Stimulated activated memory B cell treated with anti-CD40 and anti-IgM and Interleukin-4, amounts not matched to agents 10 μg/mL and 1 μg/mL and 100 μg/mL, for 72 hours (primary cell): ENCODE data around the gene ATP6V0A4.
A peak's percentile ranks its signal among the peaks of the same experiment; 100 is the strongest.

Experiments used
- ATAC-seq: fragments of 150-1000 bp; cut with Tn5 transposase; 2 replicates; pipeline ENCODE4 v1.10.0; 2021
- H3K27ac Mint-ChIP-seq: one replicate; pipeline ENCODE4 v1.8.0; 2022; ENCODE audit warnings: mild to moderate bottlenecking, mixed read lengths
- H3K27me3 Mint-ChIP-seq: one replicate; pipeline ENCODE4 v1.8.0; 2022; ENCODE audit warnings: mixed read lengths
- H3K36me3 Mint-ChIP-seq: one replicate; pipeline ENCODE4 v1.8.0; 2022; ENCODE audit warnings: mixed read lengths
- H3K4me1 Mint-ChIP-seq: one replicate; pipeline ENCODE4 v1.8.0; 2022; ENCODE audit warnings: mixed read lengths
- H3K4me3 Mint-ChIP-seq: one replicate; pipeline ENCODE4 v1.8.0; 2022; ENCODE audit warnings: mild to moderate bottlenecking, moderate library complexity, mixed read lengths
- H3K9me3 Mint-ChIP-seq: one replicate; pipeline ENCODE4 v1.8.0; 2022; ENCODE audit warnings: mixed read lengths

The ATP6V0A4 gene

GRCh38 chr7:138797715-138798320 lies at the start of gene ATP6V0A4, which contains the start of gene TMEM213:
Gene ATP6V0A4 (minus strand): TSS chr7:138798196. CDS start chr7:138771247, 26,949 bp downstream.
Gene TMEM213 (plus strand): TSS chr7:138797994. CDS start chr7:138798105, 111 bp downstream.
- ATAC-seq = no peak

DNA sequence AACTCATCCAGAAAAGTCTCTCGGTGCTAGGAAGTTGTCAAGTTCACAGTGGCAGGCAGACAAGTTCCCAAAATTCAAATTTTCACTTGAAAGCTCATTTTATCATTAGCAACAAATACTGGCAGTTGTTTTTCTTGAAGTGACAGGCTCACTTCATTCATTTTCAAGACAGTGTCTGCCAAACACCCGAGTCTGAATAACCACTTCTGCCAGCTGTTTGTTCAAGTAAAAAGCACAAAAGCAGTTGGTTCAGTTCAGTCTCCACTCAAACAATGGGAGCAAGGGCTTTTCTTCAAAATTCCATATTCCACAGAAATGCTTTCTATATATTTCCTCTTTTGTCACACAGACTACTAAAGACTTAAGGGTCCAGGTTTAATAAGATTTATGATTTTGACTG lies 47.7 kb upstream of the ATP6V0A4 start:
- Mint-ChIP-seq H3K27ac (no peak overlapping the region), H3K27me3 (peaks cover 3% of the 10 kb centered on the region), H3K36me3 (peaks cover 5% of the 10 kb centered on the region), H3K4me3 (no peak overlapping the region), H3K9me3 (peaks cover 3% of the 10 kb centered on the region), H3K4me1 (no peaks in the 10 kb centered on the region)
- ATAC-seq = no peak

More at GRCh38 chr7:138797715-138798320, at the start of gene ATP6V0A4, which contains the start of gene TMEM213:
- H3K27ac Mint-ChIP-seq = no peak within 1 kb of the TSS
- no peaks in the 10 kb centered on the region for H3K4me1 Mint-ChIP-seq
- H3K36me3 Mint-ChIP-seq = no peaks in the 10 kb centered on the region
- no peaks in the 10 kb centered on the region for H3K9me3 Mint-ChIP-seq
- no peak within 1 kb of the TSS for H3K4me3 Mint-ChIP-seq
- H3K27me3 Mint-ChIP-seq = peaks cover 8% of the 10 kb centered on the region

DNA sequence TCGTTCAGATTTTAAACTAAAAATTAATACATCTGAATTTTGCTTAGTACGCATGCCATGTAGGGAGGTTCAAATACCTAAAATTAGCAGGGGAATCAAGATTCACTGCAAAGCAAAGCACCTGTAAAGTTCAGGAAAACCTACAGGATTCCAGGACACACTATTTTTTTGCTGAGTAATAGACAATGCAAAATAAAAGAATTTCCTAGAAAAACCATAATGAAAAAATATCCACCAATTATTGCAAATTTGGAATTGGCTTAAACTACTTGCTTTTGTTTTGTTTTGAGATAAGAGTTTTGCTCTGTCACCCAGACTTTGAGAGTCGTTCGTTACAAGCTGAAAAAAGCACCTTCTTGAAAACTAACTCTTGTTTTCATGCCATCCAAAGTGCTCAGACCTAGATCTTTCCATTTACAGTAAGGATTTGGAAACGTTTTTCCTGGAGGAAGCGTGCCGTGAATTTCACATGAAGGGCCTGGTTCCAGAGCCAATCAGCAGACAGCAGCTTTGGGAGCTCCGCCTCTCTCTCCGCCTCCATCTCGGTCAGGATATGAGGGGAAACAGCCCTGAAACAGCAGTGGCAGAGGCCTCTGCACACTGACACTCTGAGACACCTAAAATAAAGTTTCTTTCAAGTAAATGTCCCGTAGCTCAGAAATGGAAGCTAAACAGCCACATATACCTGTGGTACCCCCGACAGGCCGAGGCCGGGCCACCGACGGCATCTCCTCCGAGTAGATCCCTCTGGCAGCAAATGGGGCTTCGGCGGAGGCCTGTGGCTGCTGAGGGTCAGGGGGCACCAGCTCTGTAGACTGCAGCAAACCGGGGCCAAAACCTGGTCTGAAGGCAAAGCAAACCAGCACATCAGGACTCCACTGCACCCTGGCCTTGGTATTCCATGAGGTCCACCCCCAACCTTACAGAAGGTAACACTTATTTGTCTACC lies 45.9 kb upstream of the ATP6V0A4 start:
- Mint-ChIP-seq H3K4me1 (no peaks in the 10 kb centered on the region), H3K27me3 (peaks cover 14% of the 10 kb centered on the region), H3K9me3 (no peaks in the 10 kb centered on the region), H3K36me3 (no peaks in the 10 kb centered on the region), H3K27ac (no peak overlapping the region), H3K4me3 (no peak overlapping the region)
- ATAC-seq = no peak

- H3K4me3 Mint-ChIP-seq = no peak overlapping the region
- no peaks in the 10 kb centered on the region for H3K4me1 Mint-ChIP-seq
- H3K27ac Mint-ChIP-seq = no peak overlapping the region
- H3K9me3 Mint-ChIP-seq = no peaks in the 10 kb centered on the region
- ATAC-seq = no peak
- no peaks in the 10 kb centered on the region for H3K36me3 Mint-ChIP-seq
- peaks cover 14% of the 10 kb centered on the region for H3K27me3 Mint-ChIP-seq
These were observed 44.1 kb upstream of the ATP6V0A4 start for GRCh38 chr7:138842111-138842510.

- no peak for ATAC-seq
- Mint-ChIP-seq H3K4me3 (no peak overlapping the region), H3K36me3 (no peaks in the 10 kb centered on the region), H3K9me3 (no peaks in the 10 kb centered on the region), H3K4me1 (no peaks in the 10 kb centered on the region), H3K27me3 (peaks cover 32% of the 10 kb centered on the region), H3K27ac (no peak overlapping the region)
These were observed 40.2 kb upstream of the ATP6V0A4 start for GRCh38 chr7:138838166-138838565.

DNA sequence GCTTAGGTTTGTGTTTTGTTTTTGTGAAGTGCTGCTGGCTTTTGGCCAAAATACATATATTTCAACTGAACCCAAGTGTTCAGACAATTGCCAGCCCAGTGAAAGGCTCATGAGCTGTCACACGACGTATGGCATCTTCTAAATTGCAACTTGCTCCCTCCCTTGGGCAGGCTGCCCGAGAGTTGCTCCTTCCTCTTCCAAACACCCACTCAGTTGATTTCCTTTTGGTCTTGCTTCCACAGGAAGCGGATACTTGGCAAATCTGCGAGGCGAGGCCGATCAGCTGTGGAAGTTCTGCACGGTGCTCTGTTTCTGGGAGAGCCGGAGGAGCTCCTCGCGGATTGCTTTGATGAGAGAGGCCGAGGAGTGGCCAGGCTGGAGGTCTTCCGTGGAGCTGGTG lies 39.6 kb upstream of the ATP6V0A4 start:
- H3K9me3 Mint-ChIP-seq = no peaks in the 10 kb centered on the region
- peaks cover 32% of the 10 kb centered on the region for H3K27me3 Mint-ChIP-seq
- H3K27ac Mint-ChIP-seq = no peak overlapping the region
- no peaks in the 10 kb centered on the region for H3K4me1 Mint-ChIP-seq
- no peaks in the 10 kb centered on the region for H3K36me3 Mint-ChIP-seq
- ATAC-seq = no peak
- no peak overlapping the region for H3K4me3 Mint-ChIP-seq

- ATAC-seq = no peak
- no peak overlapping the region for H3K27ac Mint-ChIP-seq
- H3K4me3 Mint-ChIP-seq = no peak overlapping the region
- peaks cover 23% of the 10 kb centered on the region for H3K27me3 Mint-ChIP-seq
- no peaks in the 10 kb centered on the region for H3K4me1 Mint-ChIP-seq
- no peaks in the 10 kb centered on the region for H3K36me3 Mint-ChIP-seq
- no peaks in the 10 kb centered on the region for H3K9me3 Mint-ChIP-seq
These were observed 37.1 kb upstream of the ATP6V0A4 start for GRCh38 chr7:138835087-138835486.

GRCh38 chr7:138834583-138834982 lies 36.6 kb upstream of the ATP6V0A4 start:
- Mint-ChIP-seq H3K9me3 (no peaks in the 10 kb centered on the region), H3K4me1 (no peaks in the 10 kb centered on the region), H3K4me3 (no peak overlapping the region), H3K27me3 (peaks cover 18% of the 10 kb centered on the region), H3K27ac (no peak overlapping the region), H3K36me3 (no peaks in the 10 kb centered on the region)
- peak; percentile 43 for ATAC-seq

GRCh38 chr7:138833596-138833995 lies 35.6 kb upstream of the ATP6V0A4 start:
- Mint-ChIP-seq H3K36me3 (no peaks in the 10 kb centered on the region), H3K4me1 (no peaks in the 10 kb centered on the region), H3K9me3 (no peaks in the 10 kb centered on the region), H3K27ac (no peak overlapping the region), H3K4me3 (no peak overlapping the region), H3K27me3 (peaks cover 18% of the 10 kb centered on the region)
- no peak for ATAC-seq

DNA sequence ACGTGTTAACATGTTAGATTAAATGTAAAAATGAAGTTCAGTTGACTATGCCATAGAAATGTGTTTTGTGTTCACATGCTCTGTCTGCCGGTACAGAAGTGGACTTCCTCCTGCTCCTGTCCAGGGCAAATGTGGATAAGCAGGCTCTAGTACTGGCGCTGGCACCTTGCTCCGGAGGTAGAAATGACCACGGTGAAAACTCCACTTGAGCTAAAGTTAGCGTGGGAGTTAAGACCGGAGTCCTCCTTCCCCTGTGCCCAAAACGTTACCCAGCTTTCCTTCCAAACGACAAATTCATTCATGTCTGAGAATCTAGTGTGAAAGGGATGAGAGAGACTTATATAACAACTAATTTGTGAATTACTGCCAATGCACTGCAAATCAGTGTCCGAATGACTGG lies 35.0 kb upstream of the ATP6V0A4 start:
- Mint-ChIP-seq H3K36me3 (no peaks in the 10 kb centered on the region), H3K27me3 (peaks cover 18% of the 10 kb centered on the region), H3K4me3 (no peak overlapping the region), H3K4me1 (no peaks in the 10 kb centered on the region), H3K27ac (no peak overlapping the region), H3K9me3 (no peaks in the 10 kb centered on the region)
- ATAC-seq = no peak

- Mint-ChIP-seq H3K4me1 (no peaks in the 10 kb centered on the region), H3K36me3 (no peaks in the 10 kb centered on the region), H3K9me3 (no peaks in the 10 kb centered on the region), H3K4me3 (no peak overlapping the region), H3K27ac (no peak overlapping the region), H3K27me3 (peaks cover 11% of the 10 kb centered on the region)
- ATAC-seq = no peak
These were observed 31.3 kb upstream of the ATP6V0A4 start for GRCh38 chr7:138829335-138829734.

- Mint-ChIP-seq H3K27me3 (peaks cover under 1% of the 10 kb centered on the region), H3K36me3 (no peaks in the 10 kb centered on the region), H3K4me3 (no peak overlapping the region), H3K27ac (no peak overlapping the region), H3K4me1 (no peaks in the 10 kb centered on the region), H3K9me3 (no peaks in the 10 kb centered on the region)
- ATAC-seq = no peak
These were observed 30.3 kb upstream of the ATP6V0A4 start for GRCh38 chr7:138828302-138828701.

GRCh38 chr7:138825049-138825721 lies 27.2 kb upstream of the ATP6V0A4 start:
- ATAC-seq = no peak
- Mint-ChIP-seq H3K27ac (no peak overlapping the region), H3K4me3 (no peak overlapping the region), H3K4me1 (no peaks in the 10 kb centered on the region), H3K36me3 (no peaks in the 10 kb centered on the region), H3K9me3 (no peaks in the 10 kb centered on the region), H3K27me3 (no peaks in the 10 kb centered on the region)

GRCh38 chr7:138822867-138823535 lies 25.0 kb upstream of the ATP6V0A4 start:
- Mint-ChIP-seq H3K4me1 (no peaks in the 10 kb centered on the region), H3K27ac (no peak overlapping the region), H3K9me3 (peaks cover 3% of the 10 kb centered on the region), H3K27me3 (no peaks in the 10 kb centered on the region), H3K36me3 (no peaks in the 10 kb centered on the region), H3K4me3 (no peak overlapping the region)
- no peak for ATAC-seq

DNA sequence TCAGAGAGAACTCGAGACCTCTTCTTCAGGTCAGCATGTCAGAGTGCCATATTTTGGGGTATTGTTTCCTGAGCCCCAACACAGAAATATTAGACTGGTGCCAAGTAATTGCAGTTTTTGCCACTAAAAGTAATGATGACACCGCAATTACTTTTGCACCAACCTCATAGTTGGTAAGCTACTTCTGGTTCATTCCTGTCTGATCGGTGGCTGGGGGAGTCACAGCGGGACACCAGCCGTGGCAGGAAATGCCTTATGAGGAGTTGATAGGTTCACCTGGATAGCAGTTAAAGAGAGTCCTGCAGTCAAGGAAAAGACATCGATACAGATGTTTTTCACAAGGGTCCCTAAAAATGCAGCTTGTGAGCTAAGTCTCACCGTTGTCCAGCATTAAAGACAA lies 23.9 kb upstream of the ATP6V0A4 start:
- no peaks in the 10 kb centered on the region for H3K27me3 Mint-ChIP-seq
- no peak overlapping the region for H3K27ac Mint-ChIP-seq
- ATAC-seq = no peak
- H3K9me3 Mint-ChIP-seq = peaks cover 3% of the 10 kb centered on the region
- no peak overlapping the region for H3K4me3 Mint-ChIP-seq
- H3K36me3 Mint-ChIP-seq = no peaks in the 10 kb centered on the region
- H3K4me1 Mint-ChIP-seq = no peaks in the 10 kb centered on the region
